ENCODE data around the gene ST6GALNAC5. TPM values are rescaled to one million over a fixed set of nuclear protein-coding genes. Genes with fewer than 3 reads are reported as not detected.

Gene ST6GALNAC5
- total RNA-seq, 1 donor from 2014 or later: 1.3 TPM

GRCh38 chr1:77016386-77016985 lies 149.2 kb downstream of the ST6GALNAC5 start:
- H3K4me3 ChIP-seq (ENCODE audit: low read depth, low read length): no peak overlapping the region
- no peak for TF ChIP-seq CTCF (conservative IDR thresholded peaks at IDR 0.05; ENCODE audit: low read depth, low read length)
- DNase-seq (ENCODE audit: low read depth): no peak

- no peak for TF ChIP-seq CTCF (conservative IDR thresholded peaks at IDR 0.05; ENCODE audit: low read depth, low read length)
Observed at GRCh38 chr1:77018311-77018710, 151.0 kb downstream of the ST6GALNAC5 start.

GRCh38 chr1:77018761-77019160 lies 151.5 kb downstream of the ST6GALNAC5 start:
- H3K4me3 ChIP-seq (ENCODE audit: low read depth, low read length): no peak overlapping the region

More at GRCh38 chr1:77018311-77018710, 151.0 kb downstream of the ST6GALNAC5 start:
- H3K4me3 ChIP-seq (ENCODE audit: low read depth, low read length): no peak overlapping the region
- DNase-seq (ENCODE audit: low read depth): no peak

GRCh38 chr1:77021732-77022131 lies 154.5 kb downstream of the ST6GALNAC5 start:
- TF ChIP-seq CTCF (conservative IDR thresholded peaks at IDR 0.05; ENCODE audit: low read depth, low read length): no peak
- no peak overlapping the region for H3K4me3 ChIP-seq (ENCODE audit: low read depth, low read length)

More at GRCh38 chr1:77018761-77019160, 151.5 kb downstream of the ST6GALNAC5 start:
- no peak for DNase-seq (ENCODE audit: low read depth)
- TF ChIP-seq CTCF (conservative IDR thresholded peaks at IDR 0.05; ENCODE audit: low read depth, low read length): no peak

GRCh38 chr1:77024500-77024899 lies 157.2 kb downstream of the ST6GALNAC5 start:
- no peak overlapping the region for H3K4me3 ChIP-seq (ENCODE audit: low read depth, low read length)
- DNase-seq (ENCODE audit: low read depth): no peak
- TF ChIP-seq CTCF (conservative IDR thresholded peaks at IDR 0.05; ENCODE audit: low read depth, low read length): no peak

More at GRCh38 chr1:77021732-77022131, 154.5 kb downstream of the ST6GALNAC5 start:
- DNase-seq (ENCODE audit: low read depth): no peak

GRCh38 chr1:77025599-77025998 lies 158.3 kb downstream of the ST6GALNAC5 start:
- H3K4me3 ChIP-seq (ENCODE audit: low read depth, low read length): no peak overlapping the region
- no peak for DNase-seq (ENCODE audit: low read depth)
- TF ChIP-seq CTCF (conservative IDR thresholded peaks at IDR 0.05; ENCODE audit: low read depth, low read length): no peak

GRCh38 chr1:77026135-77026534 lies 158.9 kb downstream of the ST6GALNAC5 start:
- DNase-seq (ENCODE audit: low read depth): no peak
- no peak for TF ChIP-seq CTCF (conservative IDR thresholded peaks at IDR 0.05; ENCODE audit: low read depth, low read length)
- H3K4me3 ChIP-seq (ENCODE audit: low read depth, low read length): no peak overlapping the region

Data from epithelial cell of proximal tubule (primary cell).